ENCODE data around the gene TRAF5.
"Not testable (repeated sequence)": the region's sequence is repeated elsewhere in the genome, so short reads cannot be mapped to it uniquely, and the experiment has no call there.

TRAF5 gene

GRCh38 chr1:211326528-211327345 lies at the start of gene TRAF5:
Gene TRAF5 (plus strand): TSS chr1:211326833. CDS start chr1:211353240, 26,407 bp downstream.
- peak; percentile 10 for DNase-seq

- no peak for DNase-seq
These were observed 47.3 kb upstream of the TRAF5 start for GRCh38 chr1:211279340-211279739.

- no peak for DNase-seq
These were observed 45.7 kb upstream of the TRAF5 start for GRCh38 chr1:211280910-211281309.

- no peak for DNase-seq
These were observed 45.2 kb upstream of the TRAF5 start for GRCh38 chr1:211281320-211282022.

- DNase-seq: no peak
These were observed 44.6 kb upstream of the TRAF5 start for GRCh38 chr1:211282023-211282373.

- no peak for DNase-seq
These were observed 41.4 kb upstream of the TRAF5 start for GRCh38 chr1:211285196-211285595.

GRCh38 chr1:211287218-211287617 lies 39.4 kb upstream of the TRAF5 start:
- no peak for DNase-seq

GRCh38 chr1:211292411-211292810 lies 34.2 kb upstream of the TRAF5 start:
- DNase-seq: no peak

GRCh38 chr1:211296396-211296795 lies 30.2 kb upstream of the TRAF5 start:
- DNase-seq: no peak

GRCh38 chr1:211305044-211305443 lies 21.6 kb upstream of the TRAF5 start:
- no peak for DNase-seq

- no peak for DNase-seq
These were observed 17.0 kb upstream of the TRAF5 start for GRCh38 chr1:211309617-211310016.

- DNase-seq: no peak
These were observed 13.2 kb upstream of the TRAF5 start for GRCh38 chr1:211313392-211313791.

GRCh38 chr1:211318576-211319280 lies 7.9 kb upstream of the TRAF5 start:
- no peak for DNase-seq

- no peak for DNase-seq
These were observed 6.7 kb upstream of the TRAF5 start for GRCh38 chr1:211319892-211320291.

GRCh38 chr1:211320980-211321379 lies 5.7 kb upstream of the TRAF5 start:
- no peak for DNase-seq

- not testable (repeated sequence) for DNase-seq
These were observed 5.0 kb upstream of the TRAF5 start for GRCh38 chr1:211321646-211322045.

GRCh38 chr1:211323156-211324063 lies 3.2 kb upstream of the TRAF5 start:
- DNase-seq: peak; percentile 52

- no peak for DNase-seq
These were observed 1.4 kb upstream of the TRAF5 start for GRCh38 chr1:211324992-211325775.

- no peak for DNase-seq
These were observed 499 bp upstream of the TRAF5 start for GRCh38 chr1:211326140-211326527.

- no peak for DNase-seq
These were observed 801 bp downstream of the TRAF5 start for GRCh38 chr1:211327346-211327921.

- no peak for DNase-seq
These were observed 1.6 kb downstream of the TRAF5 start for GRCh38 chr1:211328084-211328694.

All from NCI-H774 (cell line).